H9 (cell line): Measurements from ENCODE around the gene ERCC2. TPM values are rescaled to one million over a fixed set of nuclear protein-coding genes. Genes with fewer than 3 reads are reported as not detected.

Source experiments
- DNase-seq: peaks from one replicate; pipeline ENCODE4 v3.0.0-alpha.2; 2017
- H2AFZ ChIP-seq: one replicate; pipeline ENCODE4 v1.6.1; 2013; ENCODE audit warnings: mild to moderate bottlenecking, low read length, control low read depth, moderate library complexity
- H2AK5ac ChIP-seq: 2 replicates; pipeline ENCODE4 v1.6.1; 2013; ENCODE audit warnings: low read length, control low read depth, mixed read lengths; ENCODE audit not compliant: insufficient read length
- H2BK120ac ChIP-seq: one replicate; pipeline ENCODE4 v1.6.1; 2013; ENCODE audit warnings: low read depth, mild to moderate bottlenecking, low read length, control low read depth, inconsistent platforms; ENCODE audit not compliant: poor library complexity, severe bottlenecking
- H2BK12ac ChIP-seq: 2 replicates; pipeline ENCODE4 v1.6.1; 2013; ENCODE audit warnings: low read length, control low read depth, mixed read lengths, low read depth; ENCODE audit not compliant: insufficient read length
- H2BK15ac ChIP-seq: 2 replicates; pipeline ENCODE4 v1.6.1; 2013; ENCODE audit warnings: low read depth, low read length, control low read depth
- H2BK20ac ChIP-seq: one replicate; pipeline ENCODE4 v1.6.1; 2013; ENCODE audit warnings: low read depth, mild to moderate bottlenecking, low read length, control low read depth, inconsistent platforms; ENCODE audit not compliant: poor library complexity, severe bottlenecking
- H2BK5ac ChIP-seq: 2 replicates; pipeline ENCODE4 v1.6.1; 2013; ENCODE audit warnings: low read length, control low read depth, mixed read lengths; ENCODE audit not compliant: insufficient read length
- H3K14ac ChIP-seq: 2 replicates; pipeline ENCODE4 v1.6.1; 2013; ENCODE audit warnings: low read length, control low read depth; ENCODE audit not compliant: insufficient read depth
- H3K18ac ChIP-seq: 2 replicates; pipeline ENCODE4 v1.6.1; 2013; ENCODE audit warnings: low read depth, mild to moderate bottlenecking, mixed read lengths, low read length, control low read depth; ENCODE audit not compliant: insufficient read length
- H3K23ac ChIP-seq: 2 replicates; pipeline ENCODE4 v1.6.1; 2013; ENCODE audit warnings: low read length, control low read depth, mixed read lengths, low read depth; ENCODE audit not compliant: insufficient read length
- H3K23me2 ChIP-seq: 2 replicates; pipeline ENCODE4 v1.6.1; 2013; ENCODE audit warnings: low read depth, mild to moderate bottlenecking, mixed read lengths, low read length, control low read depth; ENCODE audit not compliant: insufficient read length, poor library complexity, severe bottlenecking
- H3K27ac ChIP-seq: 2 replicates; pipeline ENCODE4 v1.5.1; 2013; ENCODE audit warnings: low read length, control low read depth, mixed read lengths, low read depth; ENCODE audit not compliant: insufficient read length
- H3K27me3 ChIP-seq: 2 replicates; pipeline ENCODE4 v1.6.1; 2013; ENCODE audit warnings: low read length, control low read depth, inconsistent platforms; ENCODE audit not compliant: insufficient read depth
- H3K4ac ChIP-seq: 2 replicates; pipeline ENCODE4 v1.6.1; 2013; ENCODE audit warnings: low read depth, mild to moderate bottlenecking, control low read depth, inconsistent platforms, low read length, moderate library complexity
- H3K4me1 ChIP-seq: 2 replicates; pipeline ENCODE4 v1.6.1; 2013; ENCODE audit warnings: low read length, control low read depth, inconsistent platforms; ENCODE audit not compliant: insufficient read depth
- H3K4me2 ChIP-seq: 2 replicates; pipeline ENCODE4 v1.6.1; 2013; ENCODE audit warnings: low read length, control low read depth, mixed read lengths; ENCODE audit not compliant: insufficient read length, insufficient read depth
- H3K56ac ChIP-seq: 2 replicates; pipeline ENCODE4 v1.6.1; 2013; ENCODE audit warnings: low read depth, mild to moderate bottlenecking, mixed read lengths, low read length, control low read depth; ENCODE audit not compliant: insufficient read length
- H3K79me1 ChIP-seq: 2 replicates; pipeline ENCODE4 v1.6.1; 2013; ENCODE audit warnings: low read depth, mild to moderate bottlenecking, moderate library complexity, low read length, control low read depth, inconsistent platforms; ENCODE audit not compliant: insufficient read depth, poor library complexity, severe bottlenecking
- H3K79me2 ChIP-seq: 2 replicates; pipeline ENCODE4 v1.6.1; 2013; ENCODE audit warnings: low read length, control low read depth, inconsistent platforms; ENCODE audit not compliant: insufficient read depth
- H3K9ac ChIP-seq: 2 replicates; pipeline ENCODE4 v1.6.1; 2013; ENCODE audit warnings: low read length, control low read depth, mixed read lengths; ENCODE audit not compliant: insufficient read length; ENCODE audit errors: extremely low read depth
- H3K9me3 ChIP-seq: one replicate; pipeline ENCODE4 v1.6.1; 2013; ENCODE audit warnings: low read depth, low read length, inconsistent platforms; ENCODE audit not compliant: control insufficient read depth
- H3T11ph ChIP-seq: one replicate; pipeline ENCODE4 v1.6.1; 2013; ENCODE audit warnings: mild to moderate bottlenecking, low read length, control low read depth, inconsistent platforms
- H4K20me1 ChIP-seq: one replicate; pipeline ENCODE4 v1.6.1; 2013; ENCODE audit not compliant: control insufficient read depth, insufficient read length, insufficient read depth
- H4K5ac ChIP-seq: 2 replicates; pipeline ENCODE4 v1.6.1; 2013; ENCODE audit warnings: low read depth, mild to moderate bottlenecking, mixed read lengths, low read length, control low read depth; ENCODE audit not compliant: insufficient read length
- H4K8ac ChIP-seq: replicated peaks from 2 replicates; pipeline ENCODE4 v1.6.1; 2013; ENCODE audit warnings: low read length, control low read depth, mixed read lengths, low read depth; ENCODE audit not compliant: insufficient read length
- H4K91ac ChIP-seq: 2 replicates; pipeline ENCODE4 v1.6.1; 2013; ENCODE audit warnings: low read depth, mild to moderate bottlenecking, moderate library complexity, mixed read lengths, low read length, control low read depth; ENCODE audit not compliant: insufficient read length
- H3K27ac Mint-ChIP-seq, 3 experiments: 2 replicates in 2 of 3; 3 replicates in 1 of 3; pipeline ENCODE4 v1.8.0; 2020 to 2021; ENCODE audit warnings: mixed read lengths in 3 of 3, mild to moderate bottlenecking in 1 of 3, moderate library complexity in 1 of 3
- H3K27me3 Mint-ChIP-seq: 2 replicates; pipeline ENCODE4 v1.8.0; 2021; ENCODE audit warnings: low read depth, mild to moderate bottlenecking, moderate library complexity, mixed read lengths
- H3K36me3 Mint-ChIP-seq, 3 experiments: 2 replicates in 2 of 3; 3 replicates in 1 of 3; pipeline ENCODE4 v1.8.0; 2020 to 2021; ENCODE audit warnings: low read depth in 3 of 3, mixed read lengths in 3 of 3; ENCODE audit not compliant: insufficient read depth in 1 of 3
- H3K4me1 Mint-ChIP-seq, 2 experiments: 2 replicates each; pipeline ENCODE4 v1.8.0; 2020; ENCODE audit warnings: mixed read lengths in 2 of 2
- H3K4me3 Mint-ChIP-seq, 2 experiments: 2 replicates in 1 of 2; 3 replicates in 1 of 2; pipeline ENCODE4 v1.8.0; 2020 to 2021; ENCODE audit warnings: mild to moderate bottlenecking in 2 of 2, mixed read lengths in 2 of 2, moderate library complexity in 1 of 2
- H3K9me3 Mint-ChIP-seq, 2 experiments: 2 replicates in 1 of 2; 3 replicates in 1 of 2; pipeline ENCODE4 v1.8.0; 2020; ENCODE audit warnings: mild to moderate bottlenecking in 2 of 2, mixed read lengths in 2 of 2, moderate library complexity in 1 of 2
- WGBS: extraction: QIAGEN DNeasy Blood & Tissue Kit; methylation state at CpG from one replicate; pipeline ENCODE4 v1.1.7; 2013; ENCODE audit warnings: missing lambda C conversion rate, low lambda C conversion rate, mixed read lengths; ENCODE audit not compliant: insufficient read length; ENCODE audit errors: extremely low coverage; 5-methylcytosine and 5-hydroxymethylcytosine counted together
- total RNA-seq: library from RNA; stranded (reverse); gene quantifications from 2 replicates; pipeline ENCODE4 v1.2.1, GENCODE V29; 2021
- TF ChIP-seq, protein P1 (sequence below): fragments of 200-600 bp; sonication (generic); conservative IDR thresholded peaks from 3 replicates; pipeline ENCODE4 v1.8.0; 2021; ENCODE audit warnings: antibody characterized with exemption, mild to moderate bottlenecking

ERCC2 gene
- total RNA-seq, 1 experiment from 2014 or later = 98.7 TPM

DNA sequence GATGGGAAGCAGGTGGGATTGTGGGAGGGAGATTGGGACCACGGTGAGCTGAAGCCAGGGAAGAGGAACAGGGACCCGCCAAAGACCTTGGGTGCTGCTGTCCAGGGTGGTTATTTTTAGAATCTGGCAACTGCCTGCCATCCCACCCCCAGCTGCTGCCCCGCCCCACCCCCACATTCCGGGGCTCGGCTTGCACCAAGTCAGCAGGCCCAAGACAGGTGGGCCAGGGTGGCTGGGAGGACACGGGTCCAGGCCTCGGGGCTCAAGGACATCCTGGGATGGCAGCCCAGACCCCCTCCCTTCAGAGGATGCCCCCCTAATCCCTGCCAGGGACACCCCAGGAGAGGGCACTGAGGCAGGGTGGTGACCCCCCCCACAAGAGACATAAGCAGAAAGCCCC is 48.5 kb downstream of the ERCC2 start:
- TF ChIP-seq, protein P1, sequence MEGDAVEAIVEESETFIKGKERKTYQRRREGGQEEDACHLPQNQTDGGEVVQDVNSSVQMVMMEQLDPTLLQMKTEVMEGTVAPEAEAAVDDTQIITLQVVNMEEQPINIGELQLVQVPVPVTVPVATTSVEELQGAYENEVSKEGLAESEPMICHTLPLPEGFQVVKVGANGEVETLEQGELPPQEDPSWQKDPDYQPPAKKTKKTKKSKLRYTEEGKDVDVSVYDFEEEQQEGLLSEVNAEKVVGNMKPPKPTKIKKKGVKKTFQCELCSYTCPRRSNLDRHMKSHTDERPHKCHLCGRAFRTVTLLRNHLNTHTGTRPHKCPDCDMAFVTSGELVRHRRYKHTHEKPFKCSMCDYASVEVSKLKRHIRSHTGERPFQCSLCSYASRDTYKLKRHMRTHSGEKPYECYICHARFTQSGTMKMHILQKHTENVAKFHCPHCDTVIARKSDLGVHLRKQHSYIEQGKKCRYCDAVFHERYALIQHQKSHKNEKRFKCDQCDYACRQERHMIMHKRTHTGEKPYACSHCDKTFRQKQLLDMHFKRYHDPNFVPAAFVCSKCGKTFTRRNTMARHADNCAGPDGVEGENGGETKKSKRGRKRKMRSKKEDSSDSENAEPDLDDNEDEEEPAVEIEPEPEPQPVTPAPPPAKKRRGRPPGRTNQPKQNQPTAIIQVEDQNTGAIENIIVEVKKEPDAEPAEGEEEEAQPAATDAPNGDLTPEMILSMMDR = no peak
- no peak for DNase-seq
- no peak overlapping the region for H2AK5ac ChIP-seq
- no peak overlapping the region for H3K27ac ChIP-seq
- no peak overlapping the region for H3K18ac ChIP-seq
- WGBS = no CpG with 5 or more reads among the region's 7 CpGs
- no peaks in the 10 kb centered on the region for H3K79me2 ChIP-seq
- no peaks in the 10 kb centered on the region for H3K9me3 ChIP-seq
- H4K5ac ChIP-seq = no peak overlapping the region
- no peak overlapping the region for H3K9ac ChIP-seq
- H3K56ac ChIP-seq = no peak overlapping the region
- no peaks in the 10 kb centered on the region for H3K27me3 ChIP-seq
- H3K14ac ChIP-seq = no peak overlapping the region
- H4K91ac ChIP-seq = no peak overlapping the region
- H3K4me1 Mint-ChIP-seq = peaks cover 15 to 28% of the 10 kb centered on the region in 2 experiments
- peaks cover 58% of the 10 kb centered on the region for H3K27me3 Mint-ChIP-seq
- H2BK120ac ChIP-seq = no peak overlapping the region
- H2BK5ac ChIP-seq = no peak overlapping the region
- no peak overlapping the region for H4K8ac ChIP-seq
- no peak overlapping the region for H2BK12ac ChIP-seq
- no peak overlapping the region for H3T11ph ChIP-seq
- H3K79me1 ChIP-seq = no peaks in the 10 kb centered on the region
- H3K4me1 ChIP-seq = no peaks in the 10 kb centered on the region
- no peak overlapping the region for H3K23ac ChIP-seq
- H3K4me2 ChIP-seq = no peak overlapping the region
- H3K9me3 Mint-ChIP-seq = no peaks in the 10 kb centered on the region; a peak in 1 of 5 replicates
- no peak overlapping the region; a peak in 1 of 5 replicates for H3K4me3 Mint-ChIP-seq
- no peak overlapping the region for H3K4ac ChIP-seq
- no peak overlapping the region for H2AFZ ChIP-seq
- H4K20me1 ChIP-seq = no peaks in the 10 kb centered on the region
- peak overlapping the region in 1 of 3 experiments; percentile 80; a peak in 1 of 7 replicates for H3K27ac Mint-ChIP-seq
- no peak overlapping the region for H2BK15ac ChIP-seq
- no peaks in the 10 kb centered on the region for H3K36me3 Mint-ChIP-seq
- H3K23me2 ChIP-seq = no peaks in the 10 kb centered on the region
- no peak overlapping the region for H2BK20ac ChIP-seq
